HCT116 (cell line): Measurements from ENCODE around the gene TTYH2.

ENCODE experiments used
- CTCF ChIP-seq, 3 experiments: fragments of 200-600 bp in 1 of 3; sonication (generic) in 1 of 3; IDR thresholded peaks in 2 of 3; conservative IDR thresholded peaks in 1 of 3; 2 replicates each; pipeline ENCODE4 v1.5.1; 2012 to 2017; ENCODE audit warnings: low read depth in 2 of 3, low read length in 2 of 3, antibody characterized with exemption in 1 of 3, borderline replicate concordance in 1 of 3, control low read depth in 1 of 3, mild to moderate bottlenecking in 1 of 3, mixed read lengths in 1 of 3, mixed run types in 1 of 3, moderate library complexity in 1 of 3; ENCODE audit not compliant: insufficient read depth in 1 of 3
- EZH2phosphoT487 ChIP-seq: fragments of 200-600 bp; IDR thresholded peaks from 2 replicates; pipeline ENCODE4 v1.6.1; 2018; ENCODE audit warnings: antibody characterized with exemption, borderline replicate concordance
- POLR2A ChIP-seq: IDR thresholded peaks from 2 replicates; pipeline ENCODE4 v1.7.0; 2011; ENCODE audit warnings: borderline replicate concordance; ENCODE audit not compliant: insufficient read depth, insufficient read length; ENCODE audit errors: extremely low read depth
- YY1 ChIP-seq: IDR thresholded peaks from 2 replicates; pipeline ENCODE4 v1.6.1; 2011; ENCODE audit warnings: low read length, low read depth, moderate library complexity, mild to moderate bottlenecking; ENCODE audit not compliant: insufficient replicate concordance; ENCODE audit errors: extremely low read depth
- ZNF274 ChIP-seq: fragments of 200-500 bp; sonication (Bioruptor generic); IDR thresholded peaks from 2 replicates; pipeline ENCODE4 v1.6.1; 2014; ENCODE audit warnings: mild to moderate bottlenecking, low read depth, low read length, inconsistent platforms
- TF ChIP-seq, protein P1 (sequence below): IDR thresholded peaks from 2 replicates; pipeline ENCODE4 v1.6.1; 2012
- TF ChIP-seq, protein P2 (sequence below): IDR thresholded peaks from 2 replicates; pipeline ENCODE4 v1.6.1; 2011; ENCODE audit warnings: mild to moderate bottlenecking, low read length, moderate library complexity; ENCODE audit not compliant: insufficient replicate concordance; ENCODE audit errors: extremely low read depth

DNA sequence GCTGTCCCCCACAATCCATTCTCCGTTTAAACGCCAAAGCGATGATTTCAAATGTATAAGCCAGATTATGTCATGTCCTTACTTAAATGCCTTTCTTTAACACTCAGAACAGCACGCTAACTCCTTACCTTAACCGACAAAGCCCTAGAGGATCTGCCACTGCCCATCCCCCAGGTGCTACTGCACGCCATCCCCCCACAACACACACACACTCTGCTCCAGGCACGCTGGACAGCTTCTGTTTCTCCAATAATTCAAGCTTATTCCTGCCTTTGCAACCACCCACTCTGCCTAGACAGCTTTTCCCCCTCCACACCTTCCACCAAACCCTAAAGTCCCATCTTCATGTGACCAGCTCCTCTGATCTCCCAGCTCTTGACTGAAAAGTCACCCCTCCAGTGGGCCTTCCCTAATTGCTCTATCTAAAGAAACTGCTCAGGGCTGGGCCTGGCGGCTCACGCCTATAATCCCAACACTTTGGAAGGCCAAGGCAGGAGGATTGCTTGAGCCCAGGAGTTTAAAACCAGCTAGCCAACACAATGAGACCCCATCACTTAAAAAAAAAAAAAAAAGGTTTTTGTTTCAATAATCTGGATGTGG, 48.8 kb upstream of the TTYH2 start:
- TF ChIP-seq EZH2phosphoT487 (no peak), CTCF (IDR thresholded peaks at IDR 0.05 in 2 of 3, conservative IDR thresholded peaks at IDR 0.05 in 1 of 3; ENCODE audit: borderline replicate concordance in 1 of 3, insufficient read depth in 1 of 3, low read depth in 2 of 3, low read length in 2 of 3) (no peak), POLR2A (no peak), ZNF274 (no peak), YY1 (no peak)
- TF ChIP-seq, protein P1, sequence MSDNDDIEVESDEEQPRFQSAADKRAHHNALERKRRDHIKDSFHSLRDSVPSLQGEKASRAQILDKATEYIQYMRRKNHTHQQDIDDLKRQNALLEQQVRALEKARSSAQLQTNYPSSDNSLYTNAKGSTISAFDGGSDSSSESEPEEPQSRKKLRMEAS = no peak
- TF ChIP-seq, protein P2, sequence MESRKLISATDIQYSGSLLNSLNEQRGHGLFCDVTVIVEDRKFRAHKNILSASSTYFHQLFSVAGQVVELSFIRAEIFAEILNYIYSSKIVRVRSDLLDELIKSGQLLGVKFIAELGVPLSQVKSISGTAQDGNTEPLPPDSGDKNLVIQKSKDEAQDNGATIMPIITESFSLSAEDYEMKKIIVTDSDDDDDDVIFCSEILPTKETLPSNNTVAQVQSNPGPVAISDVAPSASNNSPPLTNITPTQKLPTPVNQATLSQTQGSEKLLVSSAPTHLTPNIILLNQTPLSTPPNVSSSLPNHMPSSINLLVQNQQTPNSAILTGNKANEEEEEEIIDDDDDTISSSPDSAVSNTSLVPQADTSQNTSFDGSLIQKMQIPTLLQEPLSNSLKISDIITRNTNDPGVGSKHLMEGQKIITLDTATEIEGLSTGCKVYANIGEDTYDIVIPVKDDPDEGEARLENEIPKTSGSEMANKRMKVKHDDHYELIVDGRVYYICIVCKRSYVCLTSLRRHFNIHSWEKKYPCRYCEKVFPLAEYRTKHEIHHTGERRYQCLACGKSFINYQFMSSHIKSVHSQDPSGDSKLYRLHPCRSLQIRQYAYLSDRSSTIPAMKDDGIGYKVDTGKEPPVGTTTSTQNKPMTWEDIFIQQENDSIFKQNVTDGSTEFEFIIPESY = no peak
